GM23338 (cell line): ENCODE results near the gene COA8. TPM values are rescaled to one million over a fixed set of nuclear protein-coding genes. Genes with fewer than 3 reads are reported as not detected.

Experiments used
- ATAC-seq: fragments of 200-7000 bp; cut with Tn5 transposase; 3 replicates; pipeline ENCODE4 v1.9.1; 2020
- DNase-seq: peaks from one replicate; pipeline ENCODE4 v3.0.0-alpha.2; 2015; ENCODE audit warnings: low spot score
- H2AFZ ChIP-seq: fragments of 200-600 bp; sonication (generic); 2 replicates; pipeline ENCODE4 v1.8.0; 2016; ENCODE audit warnings: antibody characterized with exemption, mild to moderate bottlenecking, moderate library complexity
- H3F3A ChIP-seq: fragments of 200-600 bp; sonication (generic); replicated peaks from 2 replicates; pipeline ENCODE4 v1.8.0; 2017; ENCODE audit warnings: antibody characterized with exemption, mixed run types, low read depth
- H3K27ac ChIP-seq: fragments of 200-600 bp; sonication (generic); 2 replicates; pipeline ENCODE4 v1.6.1; 2016; ENCODE audit warnings: low read depth
- H3K27me3 ChIP-seq: fragments of 200-600 bp; sonication (generic); 2 replicates; pipeline ENCODE4 v1.8.0; 2016; ENCODE audit warnings: mild to moderate bottlenecking, mixed run types, moderate library complexity; ENCODE audit not compliant: insufficient read depth
- H3K36me3 ChIP-seq: fragments of 200-600 bp; sonication (generic); 2 replicates; pipeline ENCODE4 v1.8.0; 2016; ENCODE audit warnings: mild to moderate bottlenecking; ENCODE audit not compliant: insufficient read depth
- H3K4me1 ChIP-seq: fragments of 200-600 bp; sonication (generic); 2 replicates; pipeline ENCODE4 v1.8.0; 2016; ENCODE audit warnings: mild to moderate bottlenecking, moderate library complexity; ENCODE audit not compliant: insufficient read depth
- H3K4me2 ChIP-seq: fragments of 200-600 bp; sonication (generic); 2 replicates; pipeline ENCODE4 v1.7.1; 2017; ENCODE audit warnings: mixed run types
- H3K4me3 ChIP-seq: fragments of 200-600 bp; sonication (generic); 2 replicates; pipeline ENCODE4 v1.6.1; 2016; ENCODE audit warnings: mixed run types
- H3K79me2 ChIP-seq: fragments of 200-600 bp; sonication (generic); replicated peaks from 2 replicates; pipeline ENCODE4 v1.8.0; 2017; ENCODE audit warnings: mild to moderate bottlenecking; ENCODE audit not compliant: insufficient read depth
- H3K9me2 ChIP-seq: fragments of 200-600 bp; sonication (generic); 2 replicates; pipeline ENCODE4 v1.8.0; 2017; ENCODE audit not compliant: insufficient read depth
- H4K20me1 ChIP-seq: fragments of 200-600 bp; sonication (generic); replicated peaks from 2 replicates; pipeline ENCODE4 v1.8.0; 2017; ENCODE audit warnings: mild to moderate bottlenecking; ENCODE audit not compliant: insufficient read depth
- H3K27ac Mint-ChIP-seq: 2 replicates; pipeline ENCODE4 v1.8.0; 2020; ENCODE audit warnings: inconsistent platforms, mild to moderate bottlenecking, moderate library complexity, mixed read lengths
- H3K27me3 Mint-ChIP-seq: 3 replicates; pipeline ENCODE4 v1.8.0; 2022; ENCODE audit warnings: low read depth, mild to moderate bottlenecking, moderate library complexity, mixed read lengths, inconsistent platforms; ENCODE audit not compliant: insufficient read depth, poor library complexity
- H3K36me3 Mint-ChIP-seq: 3 replicates; pipeline ENCODE4 v1.8.0; 2021; ENCODE audit warnings: low read depth, mild to moderate bottlenecking, inconsistent platforms, moderate library complexity, mixed read lengths
- H3K4me1 Mint-ChIP-seq: 3 replicates; pipeline ENCODE4 v1.8.0; 2020; ENCODE audit warnings: mild to moderate bottlenecking, inconsistent platforms, mixed read lengths
- H3K4me3 Mint-ChIP-seq: 3 replicates; pipeline ENCODE4 v1.8.0; 2021; ENCODE audit warnings: moderate library complexity, mild to moderate bottlenecking, inconsistent platforms, mixed read lengths
- H3K9me3 Mint-ChIP-seq: 3 replicates; pipeline ENCODE4 v1.8.0; 2020; ENCODE audit warnings: moderate library complexity, mild to moderate bottlenecking, inconsistent platforms, mixed read lengths
- CREB1 ChIP-seq: fragments of 250-450 bp; sonication (Bioruptor Pico); IDR thresholded peaks from 2 replicates; pipeline ENCODE4 v1.5.0; 2020; ENCODE audit warnings: low read depth, mild to moderate bottlenecking, moderate library complexity
- CTCF ChIP-seq, 2 experiments: fragments of 200-600 bp in 1 of 2; sonication (generic) in 1 of 2; conservative IDR thresholded peaks; 2 replicates each; pipeline versions ENCODE4 v1.5.1 to v1.6.1; 2016 to 2017; ENCODE audit warnings: antibody characterized with exemption in 2 of 2, low read depth in 2 of 2, mild to moderate bottlenecking in 2 of 2, moderate library complexity in 1 of 2
- ETS1 ChIP-seq: IDR thresholded peaks from 2 replicates; pipeline ENCODE4 v1.6.1; 2016; ENCODE audit warnings: antibody characterized with exemption
- EZH2 ChIP-seq: fragments of 200-600 bp; sonication (generic); IDR thresholded peaks from one replicate; pipeline ENCODE4 v1.8.0; 2017; ENCODE audit warnings: antibody characterized with exemption, mild to moderate bottlenecking, low read depth; ENCODE audit not compliant: unreplicated experiment
- EZH2phosphoT487 ChIP-seq: fragments of 200-600 bp; sonication (generic); IDR thresholded peaks from one replicate; pipeline ENCODE4 v1.8.1; 2018; ENCODE audit warnings: antibody characterized with exemption; ENCODE audit not compliant: unreplicated experiment
- JUNB ChIP-seq: IDR thresholded peaks from one replicate; pipeline ENCODE4 v1.6.1; 2016; ENCODE audit warnings: antibody characterized with exemption; ENCODE audit not compliant: unreplicated experiment
- NANOG ChIP-seq: IDR thresholded peaks from 2 replicates; pipeline ENCODE4 v1.6.1; 2016; ENCODE audit warnings: antibody characterized with exemption, borderline replicate concordance
- POLR2AphosphoS5 ChIP-seq: IDR thresholded peaks from 2 replicates; pipeline ENCODE4 v1.6.1; 2016; ENCODE audit warnings: antibody characterized with exemption, low read depth
- REST ChIP-seq: IDR thresholded peaks from one replicate; pipeline ENCODE4 v1.6.1; 2018; ENCODE audit warnings: antibody characterized with exemption; ENCODE audit not compliant: unreplicated experiment
- STAT1 ChIP-seq: IDR thresholded peaks from one replicate; pipeline ENCODE4 v1.6.1; 2016; ENCODE audit warnings: antibody characterized with exemption; ENCODE audit not compliant: unreplicated experiment
- ZNF114 ChIP-seq: fragments of 250-450 bp; sonication (Bioruptor Pico); IDR thresholded peaks from 2 replicates; pipeline ENCODE4 v1.5.0; 2020; ENCODE audit warnings: mild to moderate bottlenecking, moderate library complexity
- ZNF331 ChIP-seq: fragments of 250-450 bp; sonication (Bioruptor Pico); IDR thresholded peaks from 2 replicates; pipeline ENCODE4 v1.5.0; 2020; ENCODE audit warnings: low read depth, mild to moderate bottlenecking, moderate library complexity
- ZNF462 ChIP-seq: fragments of 250-450 bp; sonication (Bioruptor Pico); IDR thresholded peaks from 2 replicates; pipeline ENCODE4 v1.5.0; 2020; ENCODE audit warnings: mild to moderate bottlenecking, moderate library complexity
- polyA plus RNA-seq: library from polyadenylated mRNA; unstranded; fragments of >200 nt; fragmentation: Nextera tagmentation; extraction: Ambion mirVana; gene quantifications from 2 replicates; pipeline ENCODE4 v1.2.1, GENCODE V29; 2016
- total RNA-seq: library from RNA; depleted of rRNA; stranded (reverse); fragments of >200 nt; shearing (Covaris generic); gene quantifications from 2 replicates; pipeline ENCODE4 v1.2.3, GENCODE V29; 2014

The COA8 gene
- total and polyA plus RNA-seq, 2 experiments from 2014 or later = 61.3 to 130 TPM

- H3K9me3 Mint-ChIP-seq = no peaks in the 10 kb centered on the region
- peaks cover 9% of the 10 kb centered on the region for H3K27me3 Mint-ChIP-seq
- Histone ChIP-seq H3K4me2 (no peak overlapping the region), H3K79me2 (no peaks in the 10 kb centered on the region), H3K27ac (no peak overlapping the region), H3K4me1 (no peaks in the 10 kb centered on the region), H4K20me1 (no peaks in the 10 kb centered on the region), H3K9me2 (no peaks in the 10 kb centered on the region), H2AFZ (no peak overlapping the region), H3F3A (no peaks in the 10 kb centered on the region), H3K36me3 (no peaks in the 10 kb centered on the region), H3K4me3 (no peak overlapping the region), H3K27me3 (no peaks in the 10 kb centered on the region)
- peaks cover 5% of the 10 kb centered on the region; the same call in 2 of the 3 replicates for H3K4me1 Mint-ChIP-seq
- ATAC-seq = no peak
- H3K27ac Mint-ChIP-seq = no peak overlapping the region
- DNase-seq = no peak
- TF ChIP-seq NANOG (no peak), CTCF (conservative IDR thresholded peaks at IDR 0.05; ENCODE audit: low read depth in 2 of 2) (no peak), CREB1 (CRISPR knock-in tag) (no peak), ZNF331 (CRISPR knock-in tag) (no peak), EZH2 (no peak), JUNB (no peak), ZNF114 (CRISPR knock-in tag) (no peak), EZH2phosphoT487 (no peak), POLR2AphosphoS5 (no peak), ZNF462 (CRISPR knock-in tag) (no peak), ETS1 (no peak), STAT1 (no peak), REST (no peak)
- no peaks in the 10 kb centered on the region for H3K36me3 Mint-ChIP-seq
- H3K4me3 Mint-ChIP-seq = no peak overlapping the region
These were observed 59.1 kb downstream of the COA8 start for GRCh38 chr14:103621860-103622259.
